Ovary (tissue), 9 donors: ENCODE data around the gene MRPL27. TPM values are rescaled to one million over a fixed set of nuclear protein-coding genes. Genes with fewer than 3 reads are reported as not detected.
A peak's percentile ranks its signal among the peaks of the same experiment; 100 is the strongest.

ENCODE experiments used
- DNase-seq, 5 donors: peaks; one replicate each; pipeline ENCODE4 v3.0.0-alpha.2; 2019 to 2020
- H3K27ac ChIP-seq, 2 donors: fragments of 200-600 bp; one replicate each; pipeline versions ENCODE4 v1.5.1 to v1.8.0; 2019 to 2022
- H3K27me3 ChIP-seq: fragments of 200-600 bp; one replicate; pipeline ENCODE4 v1.8.0; 2022
- H3K36me3 ChIP-seq: fragments of 200-600 bp; sonication (generic); one replicate; pipeline ENCODE4 v1.5.1; 2019
- H3K4me1 ChIP-seq: one replicate; pipeline ENCODE4 v1.8.1; 2013; ENCODE audit warnings: mild to moderate bottlenecking, moderate library complexity; ENCODE audit not compliant: insufficient read depth
- H3K4me3 ChIP-seq: fragments of 200-600 bp; sonication (generic); one replicate; pipeline ENCODE4 v1.5.1; 2017
- H3K9me3 ChIP-seq, 2 donors: fragments of 200-600 bp in 1 of 2; sonication (generic) in 1 of 2; one replicate each; pipeline versions ENCODE4 v1.5.1 to v1.8.1; 2013 to 2019; ENCODE audit warnings: mild to moderate bottlenecking in 1 of 2, moderate library complexity in 1 of 2
- EP300 ChIP-seq: sonication (generic); formaldehyde crosslinking; IDR thresholded peaks from one replicate; pipeline ENCODE4 v1.6.1; 2017; ENCODE audit warnings: antibody characterized with exemption
- POLR2A ChIP-seq: fragments of 450-650 bp; IDR thresholded peaks from one replicate; pipeline ENCODE4 v1.6.1; 2017; ENCODE audit warnings: antibody characterized with exemption, mild to moderate bottlenecking, moderate library complexity
- WGBS, 3 donors: extraction: QIAGEN DNeasy Blood & Tissue Kit in 1 of 3; methylation state at CpG; one replicate each; pipeline versions ENCODE4 v1.1.5 to v1.1.7; 2013 to 2017; 5-methylcytosine and 5-hydroxymethylcytosine counted together
- intact Hi-C, 4 donors: fragments of 100-400 bp; cut with DNase I; formaldehyde crosslinking; loops; one replicate each; pipeline versions ENCODE4 v1.11.0 to v1.15.1; 2022 to 2023
- polyA plus RNA-seq, 2 donors: library from polyadenylated mRNA; stranded (reverse); fragments of 200-250 nt in 1 of 2; fragments of 350-450 nt in 1 of 2; fragmentation: Illumina TruSeq in 1 of 2; extraction: RNeasy Lipid Tissue Mini Kit (QIAGEN cat#74804) in 1 of 2; gene quantifications; one replicate each; pipeline ENCODE4 v1.2.3, GENCODE V29; 2013 to 2014
- total RNA-seq, 7 donors: library from RNA; depleted of rRNA in 2 of 7; stranded (reverse); fragments of >200 nt in 2 of 7; fragmentation: NEBNext Ultra II Directional in 3 of 7; extraction: Animal tissue kit (Norgen Biotek cat#: 25700) in 3 of 7; gene quantifications; one replicate each; pipeline versions ENCODE4 v1.1.0 to v1.2.4, GENCODE V29; 2016 to 2023
- TF ChIP-seq, protein P1 (sequence below), 3 donors: fragments of 450-650 bp in 2 of 3; fragments of 200-600 bp in 1 of 3; IDR thresholded peaks; one replicate each; pipeline versions ENCODE4 v1.5.1 to v1.8.0; 2016 to 2022; ENCODE audit warnings: antibody characterized with exemption in 3 of 3, mild to moderate bottlenecking in 1 of 3
- donor health status: DM: no; HTN: no; CAD: no; lungs with moderate emphysema.
- donor health status: DM: no; HTN: no; CAD: no.
- donor health status: Bipolar disorder and iron deficiency.
- donor health status: DM: yes; HTN: yes; CAD: no.
- donor health status: DM: no; HTN: no; CAD: no.
- donor health status: DM: yes; HTN: yes; CAD: no.

MRPL27 gene
- total and polyA plus RNA-seq, 9 donors, result 38.7 to 74.8 (median 48.8) TPM

DNA sequence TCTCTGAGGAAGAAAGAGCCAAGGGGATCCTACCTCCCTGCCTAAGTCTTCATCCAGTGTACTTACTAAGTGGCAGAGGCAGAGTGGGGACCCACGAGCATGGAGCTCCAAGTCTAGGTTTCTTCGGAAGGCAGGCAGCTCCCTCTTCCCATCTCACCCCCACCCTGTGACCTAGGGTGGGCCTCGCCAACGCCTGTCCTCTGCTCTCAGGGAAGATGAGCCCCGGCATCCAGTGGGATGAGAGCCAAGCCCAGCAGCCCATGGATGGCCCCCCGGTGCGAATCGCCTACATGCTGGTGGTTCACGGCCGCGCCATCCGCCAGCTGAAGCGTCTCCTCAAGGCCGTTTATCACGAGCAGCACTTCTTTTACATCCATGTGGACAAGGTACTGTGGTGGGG, 18.8 kb downstream of the MRPL27 start:
- H3K9me3 ChIP-seq, result no peaks in the 10 kb centered on the region
- no peak overlapping the region for H3K4me3 ChIP-seq
- peaks cover 7% of the 10 kb centered on the region for H3K4me1 ChIP-seq
- no peak overlapping the region for H3K27ac ChIP-seq
- intact Hi-C loops, result no loop called here
- WGBS, 3 donors, result 68 to 82% (median 73%) methylated on average over 14 to 15 of the region's 15 CpGs
- no peaks in the 10 kb centered on the region for H3K36me3 ChIP-seq
- peak in 1 of 5 donors; percentile 23 for DNase-seq
- no peak for TF ChIP-seq POLR2A
- TF ChIP-seq, protein P1, sequence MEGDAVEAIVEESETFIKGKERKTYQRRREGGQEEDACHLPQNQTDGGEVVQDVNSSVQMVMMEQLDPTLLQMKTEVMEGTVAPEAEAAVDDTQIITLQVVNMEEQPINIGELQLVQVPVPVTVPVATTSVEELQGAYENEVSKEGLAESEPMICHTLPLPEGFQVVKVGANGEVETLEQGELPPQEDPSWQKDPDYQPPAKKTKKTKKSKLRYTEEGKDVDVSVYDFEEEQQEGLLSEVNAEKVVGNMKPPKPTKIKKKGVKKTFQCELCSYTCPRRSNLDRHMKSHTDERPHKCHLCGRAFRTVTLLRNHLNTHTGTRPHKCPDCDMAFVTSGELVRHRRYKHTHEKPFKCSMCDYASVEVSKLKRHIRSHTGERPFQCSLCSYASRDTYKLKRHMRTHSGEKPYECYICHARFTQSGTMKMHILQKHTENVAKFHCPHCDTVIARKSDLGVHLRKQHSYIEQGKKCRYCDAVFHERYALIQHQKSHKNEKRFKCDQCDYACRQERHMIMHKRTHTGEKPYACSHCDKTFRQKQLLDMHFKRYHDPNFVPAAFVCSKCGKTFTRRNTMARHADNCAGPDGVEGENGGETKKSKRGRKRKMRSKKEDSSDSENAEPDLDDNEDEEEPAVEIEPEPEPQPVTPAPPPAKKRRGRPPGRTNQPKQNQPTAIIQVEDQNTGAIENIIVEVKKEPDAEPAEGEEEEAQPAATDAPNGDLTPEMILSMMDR (IDR thresholded peaks at IDR 0.05), result no peak
- TF ChIP-seq EP300, result no peak
- no peaks in the 10 kb centered on the region for H3K27me3 ChIP-seq

DNA sequence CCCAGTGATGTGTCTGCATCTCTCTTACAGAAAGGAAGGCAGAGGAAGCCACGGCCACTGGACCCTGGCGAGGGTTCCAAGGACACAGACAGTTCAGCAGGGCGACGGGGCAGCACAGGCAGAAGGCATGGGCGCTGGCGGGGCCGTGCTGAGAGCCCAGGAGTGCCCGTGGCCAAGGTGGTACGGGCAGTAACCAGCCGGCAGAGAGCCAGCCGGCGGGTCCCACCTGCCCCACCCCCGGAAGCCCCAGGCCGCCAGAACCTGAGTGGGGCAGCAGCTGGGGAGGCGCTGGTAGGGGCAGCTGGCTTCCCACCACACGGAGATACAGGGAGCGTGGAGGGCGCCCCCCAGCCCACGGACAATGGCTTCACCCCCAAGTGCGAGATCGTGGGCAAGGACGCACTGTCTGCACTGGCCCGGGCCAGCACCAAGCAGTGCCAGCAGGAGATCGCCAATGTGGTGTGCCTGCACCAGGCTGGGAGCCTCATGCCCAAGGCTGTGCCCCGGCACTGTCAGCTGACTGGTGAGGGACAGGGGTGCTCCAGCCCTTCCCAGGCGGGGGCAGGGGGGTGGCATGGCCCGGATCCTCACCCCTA, 19.3 kb downstream of the MRPL27 start:
- Histone ChIP-seq H3K27me3 (no peaks in the 10 kb centered on the region), H3K9me3 (no peaks in the 10 kb centered on the region), H3K27ac (no peak overlapping the region), H3K36me3 (no peaks in the 10 kb centered on the region), H3K4me1 (peaks cover 8% of the 10 kb centered on the region), H3K4me3 (no peak overlapping the region)
- intact Hi-C loops, result no loop called here
- 87 to 91% (median 87%) methylated on average over 26 to 27 of the region's 27 CpGs for WGBS, 3 donors
- TF ChIP-seq, protein P1 (IDR thresholded peaks at IDR 0.05), result no peak
- TF ChIP-seq POLR2A, result no peak
- no peak for TF ChIP-seq EP300
- DNase-seq, result peak in 1 of 5 donors; percentile 20

DNA sequence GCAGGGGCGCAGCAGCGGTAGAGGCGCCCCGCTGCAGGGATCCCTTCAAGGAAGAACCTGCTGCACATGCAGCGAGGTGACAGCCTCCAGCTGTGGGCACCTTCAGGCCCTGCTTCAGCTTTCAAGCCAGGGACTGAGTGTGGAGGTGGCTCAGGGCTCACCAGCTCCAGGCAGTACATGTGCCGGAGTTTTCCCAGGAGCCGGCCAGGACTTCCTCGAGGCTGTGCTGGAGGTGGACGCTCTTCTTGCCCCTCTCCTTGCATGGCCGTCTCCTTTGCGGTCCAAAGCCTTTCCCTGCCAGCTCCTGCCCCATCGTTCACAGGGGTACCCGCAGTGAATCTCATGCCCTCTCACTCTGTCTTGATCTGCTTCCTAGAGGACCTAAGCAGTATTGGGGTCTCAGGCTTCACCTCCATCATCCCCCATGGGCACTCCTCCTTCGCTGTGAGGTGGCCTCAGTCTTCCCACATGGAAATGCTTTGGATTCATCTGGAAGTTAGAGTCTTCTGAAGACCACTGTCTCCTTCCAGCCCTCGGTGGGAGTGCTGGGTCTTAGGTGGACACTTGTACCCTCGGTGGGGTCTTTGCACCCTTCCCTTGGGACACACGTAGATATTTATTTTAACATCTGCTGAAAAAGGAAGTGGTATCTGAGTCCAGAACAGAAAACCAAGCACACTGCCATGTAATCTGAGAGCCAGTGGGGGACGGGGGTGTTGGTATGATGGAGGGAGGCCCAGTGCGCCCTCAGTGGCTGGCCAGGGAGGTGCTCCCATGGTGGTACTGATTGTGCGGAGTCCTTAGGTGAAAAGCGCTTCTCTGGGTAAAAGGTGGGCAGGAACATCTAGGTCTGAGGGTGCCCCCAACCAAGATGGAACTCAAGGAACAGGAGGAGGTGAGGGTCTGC, 20.0 kb downstream of the MRPL27 start:
- intact Hi-C loops, result no loop called here
- peak in 1 of 5 donors; percentile 21 for DNase-seq

DNA sequence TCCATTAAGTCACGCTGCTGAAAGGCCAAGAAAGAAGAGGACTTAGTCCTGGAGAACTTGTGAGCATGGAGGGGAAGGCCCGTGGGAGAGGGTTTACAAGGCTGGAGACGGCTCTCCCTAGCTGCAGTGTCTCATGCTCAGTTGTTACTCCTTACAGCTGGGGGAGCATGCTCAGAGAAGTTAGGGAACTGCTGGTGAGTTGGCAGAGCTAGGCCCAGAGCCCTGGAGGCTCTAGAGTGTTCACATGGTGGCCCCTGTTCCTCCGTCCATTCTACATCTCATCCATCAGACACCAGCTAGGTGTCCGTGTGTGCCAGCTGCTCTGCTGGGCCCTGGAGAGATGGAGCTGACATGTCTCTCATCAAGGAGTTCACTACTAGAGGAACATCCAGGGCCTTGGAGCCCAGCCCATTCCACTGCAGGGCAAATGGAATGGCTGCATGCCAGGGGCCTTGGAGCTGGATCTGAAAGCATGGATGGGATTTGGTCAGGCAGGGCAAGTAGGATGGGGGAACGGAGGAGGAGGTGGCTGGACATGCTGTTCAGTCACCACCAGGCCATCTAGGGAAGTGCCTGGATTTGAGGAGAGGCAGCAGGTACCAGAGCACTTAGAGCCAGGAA, 20.8 kb downstream of the MRPL27 start:
- DNase-seq, result peak; percentile 42 to 78 (median 62)
- Histone ChIP-seq H3K4me1 (peaks cover 12% of the 10 kb centered on the region), H3K4me3 (no peak overlapping the region), H3K36me3 (no peaks in the 10 kb centered on the region), H3K9me3 (no peaks in the 10 kb centered on the region), H3K27me3 (no peaks in the 10 kb centered on the region), H3K27ac (no peak overlapping the region)
- intact Hi-C loops, result no loop called here
- TF ChIP-seq EP300 (no peak), POLR2A (no peak)
- TF ChIP-seq, protein P1 (IDR thresholded peaks at IDR 0.05), result no peak
- 56 to 71% (median 69%) methylated on average over 6 of the region's 6 CpGs for WGBS, 3 donors

More for the DNA sequence above, 20.0 kb downstream of the MRPL27 start:
- Histone ChIP-seq H3K27ac (no peak overlapping the region), H3K36me3 (no peaks in the 10 kb centered on the region), H3K4me1 (peaks cover 8% of the 10 kb centered on the region), H3K4me3 (no peak overlapping the region), H3K27me3 (no peaks in the 10 kb centered on the region), H3K9me3 (no peaks in the 10 kb centered on the region)
- whole genome bisulfite sequencing, 3 donors, result 88 to 92% (median 91%) methylated on average over 21 of the region's 21 CpGs
- TF ChIP-seq POLR2A (no peak), EP300 (no peak)
- TF ChIP-seq, protein P1 (IDR thresholded peaks at IDR 0.05), result no peak
